Testis (tissue), 3 donors: ENCODE data around the gene DHRS7B. TPM values are rescaled to one million over a fixed set of nuclear protein-coding genes. Genes with fewer than 3 reads are reported as not detected.
"Not testable (repeated sequence)": the region's sequence is repeated elsewhere in the genome, so short reads cannot be mapped to it uniquely, and the experiment has no call there.

Source experiments
- DNase-seq: peaks from one replicate; pipeline ENCODE4 v3.0.0-alpha.2; 2019
- H3K27ac ChIP-seq, 2 donors: fragments of 200-600 bp; sonication (generic); one replicate each; pipeline ENCODE4 v1.5.1; 2019
- H3K27me3 ChIP-seq: fragments of 200-600 bp; sonication (generic); one replicate; pipeline ENCODE4 v1.5.1; 2019
- H3K36me3 ChIP-seq: fragments of 200-600 bp; sonication (generic); one replicate; pipeline ENCODE4 v1.5.1; 2017; ENCODE audit warnings: low read depth; ENCODE audit errors: missing control alignments
- H3K4me1 ChIP-seq: fragments of 200-600 bp; sonication (generic); one replicate; pipeline ENCODE4 v1.5.1; 2019
- H3K4me3 ChIP-seq, 2 donors: fragments of 200-600 bp; sonication (generic); one replicate each; pipeline ENCODE4 v1.5.1; 2017 to 2019
- H3K9me3 ChIP-seq: fragments of 200-600 bp; sonication (generic); one replicate; pipeline ENCODE4 v1.5.1; 2017
- POLR2A ChIP-seq: fragments of 450-650 bp; IDR thresholded peaks from one replicate; pipeline ENCODE4 v1.6.1; 2017; ENCODE audit warnings: antibody characterized with exemption, mild to moderate bottlenecking, moderate library complexity
- WGBS, 2 donors: methylation state at CpG; one replicate each; pipeline ENCODE4 v1.1.5; 2018; 5-methylcytosine and 5-hydroxymethylcytosine counted together
- intact Hi-C: fragments of 100-400 bp; cut with DNase I; formaldehyde crosslinking; loops from one replicate; pipeline ENCODE4 v1.15.1; 2023; ENCODE audit warnings: low total_unique reads
- polyA plus RNA-seq: library from polyadenylated mRNA; stranded (reverse); fragments of 350-450 nt; fragmentation: Illumina TruSeq; extraction: RNeasy Lipid Tissue Mini Kit (QIAGEN cat#74804); gene quantifications from one replicate; pipeline ENCODE4 v1.2.3, GENCODE V29; 2014; ENCODE audit warnings: low read depth, low replicate concordance; ENCODE audit not compliant: insufficient read depth
- total RNA-seq, 2 donors: library from RNA; depleted of rRNA; stranded (reverse); fragments of >200 nt; gene quantifications; one replicate each; pipeline ENCODE4 v1.2.3, GENCODE V29; 2016
- TF ChIP-seq, protein P1 (sequence below), 3 experiments: fragments of 450-650 bp in 2 of 3; fragments of 200-600 bp in 1 of 3; sonication (generic) in 1 of 3; IDR thresholded peaks; one replicate each; pipeline ENCODE4 v1.5.1; 2016 to 2019; ENCODE audit warnings: antibody characterized with exemption in 3 of 3, mild to moderate bottlenecking in 2 of 3, moderate library complexity in 1 of 3

The DHRS7B gene
- total and polyA plus RNA-seq, 3 donors from 2014 or later = 39.0 to 81.7 (median 53.6) TPM

GRCh38 chr17:21218101-21218500, 91.3 kb downstream of the DHRS7B start:
- no peaks in the 10 kb centered on the region for H3K36me3 ChIP-seq
- no peak for TF ChIP-seq POLR2A
- TF ChIP-seq, protein P1, sequence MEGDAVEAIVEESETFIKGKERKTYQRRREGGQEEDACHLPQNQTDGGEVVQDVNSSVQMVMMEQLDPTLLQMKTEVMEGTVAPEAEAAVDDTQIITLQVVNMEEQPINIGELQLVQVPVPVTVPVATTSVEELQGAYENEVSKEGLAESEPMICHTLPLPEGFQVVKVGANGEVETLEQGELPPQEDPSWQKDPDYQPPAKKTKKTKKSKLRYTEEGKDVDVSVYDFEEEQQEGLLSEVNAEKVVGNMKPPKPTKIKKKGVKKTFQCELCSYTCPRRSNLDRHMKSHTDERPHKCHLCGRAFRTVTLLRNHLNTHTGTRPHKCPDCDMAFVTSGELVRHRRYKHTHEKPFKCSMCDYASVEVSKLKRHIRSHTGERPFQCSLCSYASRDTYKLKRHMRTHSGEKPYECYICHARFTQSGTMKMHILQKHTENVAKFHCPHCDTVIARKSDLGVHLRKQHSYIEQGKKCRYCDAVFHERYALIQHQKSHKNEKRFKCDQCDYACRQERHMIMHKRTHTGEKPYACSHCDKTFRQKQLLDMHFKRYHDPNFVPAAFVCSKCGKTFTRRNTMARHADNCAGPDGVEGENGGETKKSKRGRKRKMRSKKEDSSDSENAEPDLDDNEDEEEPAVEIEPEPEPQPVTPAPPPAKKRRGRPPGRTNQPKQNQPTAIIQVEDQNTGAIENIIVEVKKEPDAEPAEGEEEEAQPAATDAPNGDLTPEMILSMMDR (IDR thresholded peaks at IDR 0.05) = no peak
- intact Hi-C loops = no loop called here
- WGBS, 2 donors = 70 to 75% methylated on average over 3 of the region's 3 CpGs
- H3K27ac ChIP-seq = no peak overlapping the region
- H3K4me1 ChIP-seq = peaks cover 10% of the 10 kb centered on the region
- H3K9me3 ChIP-seq = no peaks in the 10 kb centered on the region
- no peaks in the 10 kb centered on the region for H3K27me3 ChIP-seq
- no peak overlapping the region for H3K4me3 ChIP-seq
- DNase-seq = no peak

- no peak overlapping the region for H3K4me3 ChIP-seq
- 88 to 91% methylated on average over 3 of the region's 3 CpGs for WGBS, 2 donors
- no peaks in the 10 kb centered on the region for H3K27me3 ChIP-seq
- DNase-seq = no peak
- no peaks in the 10 kb centered on the region for H3K9me3 ChIP-seq
- no peaks in the 10 kb centered on the region for H3K36me3 ChIP-seq
- no peak overlapping the region for H3K27ac ChIP-seq
- intact Hi-C loops = no loop called here
- TF ChIP-seq, protein P1 (IDR thresholded peaks at IDR 0.05) = no peak
- TF ChIP-seq POLR2A = no peak
- H3K4me1 ChIP-seq = peaks cover 9% of the 10 kb centered on the region
These were observed 92.1 kb downstream of the DHRS7B start for GRCh38 chr17:21218831-21219380.

GRCh38 chr17:21223086-21223485, 96.3 kb downstream of the DHRS7B start:
- no peaks in the 10 kb centered on the region for H3K27me3 ChIP-seq
- H3K9me3 ChIP-seq = no peaks in the 10 kb centered on the region
- no peak overlapping the region for H3K27ac ChIP-seq
- H3K4me1 ChIP-seq = no peaks in the 10 kb centered on the region
- no peak overlapping the region for H3K4me3 ChIP-seq
- no peaks in the 10 kb centered on the region for H3K36me3 ChIP-seq
- intact Hi-C loops = no loop called here
- 88 to 96% methylated on average over 6 of the region's 6 CpGs for WGBS, 2 donors
- TF ChIP-seq, protein P1 (IDR thresholded peaks at IDR 0.05) = no peak
- DNase-seq = no peak

GRCh38 chr17:21227277-21227676, 100.5 kb downstream of the DHRS7B start:
- H3K4me3 ChIP-seq, H3K36me3 ChIP-seq, intact Hi-C loops, DNase-seq, H3K9me3 ChIP-seq, H3K27ac ChIP-seq, H3K27me3 ChIP-seq, H3K4me1 ChIP-seq: not testable (repeated sequence)
- WGBS, 2 donors = 89% methylated on average over 11 of the region's 11 CpGs

GRCh38 chr17:21228111-21228510, 101.3 kb downstream of the DHRS7B start:
- no peaks in the 10 kb centered on the region for H3K9me3 ChIP-seq
- H3K4me1 ChIP-seq = no peaks in the 10 kb centered on the region
- intact Hi-C loops = no loop called here
- no peak overlapping the region for H3K4me3 ChIP-seq
- H3K36me3 ChIP-seq = no peaks in the 10 kb centered on the region
- 84 to 85% methylated on average over 4 of the region's 4 CpGs for WGBS, 2 donors
- H3K27ac ChIP-seq = no peak overlapping the region
- H3K27me3 ChIP-seq = no peaks in the 10 kb centered on the region
- no peak for TF ChIP-seq POLR2A
- TF ChIP-seq, protein P1 (IDR thresholded peaks at IDR 0.05) = no peak
- no peak for DNase-seq
